ENCODE measurements around the gene RPLP1.

- no peak for TF ChIP-seq CTCF (IDR thresholded peaks at IDR 0.05; ENCODE audit: insufficient read depth, low read length)
- TF ChIP-seq SPI1 (IDR thresholded peaks at IDR 0.05; ENCODE audit: borderline replicate concordance, low read depth), result no peak
- no peak for TF ChIP-seq POLR2AphosphoS5 (IDR thresholded peaks at IDR 0.05; ENCODE audit: low read depth)
- TF ChIP-seq GABPA (IDR thresholded peaks at IDR 0.05; ENCODE audit: low read depth), result no peak
These were observed 40.3 kb upstream of the RPLP1 start for GRCh38 chr15:69412274-69412673.
